ENCODE measurements around the gene MPZL2. TPM values are rescaled to one million over a fixed set of nuclear protein-coding genes. Genes with fewer than 3 reads are reported as not detected.

MPZL2 gene
- total and polyA plus RNA-seq, 8 donors: 6.0 to 20.7 (median 13.8) TPM

DNA sequence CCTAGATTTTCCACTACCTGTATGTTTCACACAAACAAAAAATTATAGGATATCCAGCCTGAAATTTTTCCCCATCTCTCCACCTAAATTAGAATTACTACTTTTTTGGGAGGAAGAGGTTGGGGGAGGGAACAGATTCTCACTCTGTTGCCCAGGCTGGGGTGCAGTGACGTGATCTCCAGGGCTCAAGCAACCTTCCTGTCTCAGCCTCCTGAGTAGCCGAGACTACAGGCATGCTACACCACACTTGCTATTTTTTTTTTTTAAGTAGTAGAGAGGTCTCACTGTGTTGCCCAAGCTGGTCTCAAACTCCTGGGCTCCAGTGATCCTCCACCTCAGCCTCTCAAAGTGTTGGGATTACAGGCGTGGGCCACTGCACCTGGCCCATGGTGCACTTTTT lies 48.8 kb downstream of the MPZL2 start:
- no peaks in the 10 kb centered on the region for H3K9me3 ChIP-seq
- no peak overlapping the region for H3K4me3 ChIP-seq
- DNase-seq: no peak
- H3K36me3 ChIP-seq: no peaks in the 10 kb centered on the region
- H3K4me1 ChIP-seq: no peaks in the 10 kb centered on the region
- peak in 1 of 4 donors; percentile 31 for ATAC-seq
- no peaks in the 10 kb centered on the region for H3K27me3 ChIP-seq
- 79 to 89% methylated on average over 3 of the region's 3 CpGs for WGBS, 2 donors
- intact Hi-C loops (cut with DNase I): no loop called here
- no peak overlapping the region for H3K27ac ChIP-seq
- TF ChIP-seq, protein P1, sequence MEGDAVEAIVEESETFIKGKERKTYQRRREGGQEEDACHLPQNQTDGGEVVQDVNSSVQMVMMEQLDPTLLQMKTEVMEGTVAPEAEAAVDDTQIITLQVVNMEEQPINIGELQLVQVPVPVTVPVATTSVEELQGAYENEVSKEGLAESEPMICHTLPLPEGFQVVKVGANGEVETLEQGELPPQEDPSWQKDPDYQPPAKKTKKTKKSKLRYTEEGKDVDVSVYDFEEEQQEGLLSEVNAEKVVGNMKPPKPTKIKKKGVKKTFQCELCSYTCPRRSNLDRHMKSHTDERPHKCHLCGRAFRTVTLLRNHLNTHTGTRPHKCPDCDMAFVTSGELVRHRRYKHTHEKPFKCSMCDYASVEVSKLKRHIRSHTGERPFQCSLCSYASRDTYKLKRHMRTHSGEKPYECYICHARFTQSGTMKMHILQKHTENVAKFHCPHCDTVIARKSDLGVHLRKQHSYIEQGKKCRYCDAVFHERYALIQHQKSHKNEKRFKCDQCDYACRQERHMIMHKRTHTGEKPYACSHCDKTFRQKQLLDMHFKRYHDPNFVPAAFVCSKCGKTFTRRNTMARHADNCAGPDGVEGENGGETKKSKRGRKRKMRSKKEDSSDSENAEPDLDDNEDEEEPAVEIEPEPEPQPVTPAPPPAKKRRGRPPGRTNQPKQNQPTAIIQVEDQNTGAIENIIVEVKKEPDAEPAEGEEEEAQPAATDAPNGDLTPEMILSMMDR (IDR thresholded peaks at IDR 0.05): no peak
- no peak for FAIRE-seq

DNA sequence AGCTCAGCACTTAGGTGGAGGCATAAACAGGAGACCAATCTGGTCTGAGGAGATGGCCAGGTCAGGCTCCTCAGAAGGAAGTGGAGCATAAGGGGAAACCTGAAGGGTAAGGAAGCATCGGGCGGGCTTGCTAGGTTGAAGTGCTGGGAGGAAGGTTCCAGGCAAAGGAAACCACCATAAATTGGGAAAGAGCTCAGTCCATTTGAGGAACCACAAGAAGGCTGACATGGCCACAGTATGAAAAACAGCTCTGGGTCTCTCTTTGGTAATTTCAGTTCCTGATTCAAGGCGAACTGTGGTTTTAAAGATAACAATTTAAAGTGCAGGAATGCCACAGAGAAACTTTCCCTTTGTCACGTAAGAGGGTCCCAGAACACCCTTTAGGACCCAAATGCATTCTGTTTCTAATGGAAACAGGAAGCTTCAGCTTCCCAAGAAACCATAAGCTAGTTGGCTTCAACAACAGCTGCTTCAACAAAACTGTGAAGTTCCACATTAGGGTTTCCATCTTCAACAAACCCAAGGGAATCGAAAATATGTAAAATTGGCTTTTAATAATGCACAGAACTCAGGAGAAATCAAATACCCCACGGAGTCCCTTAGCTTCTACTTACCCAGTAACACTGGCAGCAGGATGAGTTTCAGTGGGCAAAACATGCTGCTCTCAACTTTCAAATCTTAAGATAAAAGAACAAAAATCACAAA lies 49.7 kb downstream of the MPZL2 start:
- WGBS, 2 donors: 71 to 79% methylated on average over 6 of the region's 6 CpGs
- TF ChIP-seq, protein P1 (IDR thresholded peaks at IDR 0.05): no peak
- ATAC-seq (peak in 2 of 4 donors; percentile 67 to 68), DNase-seq (peak in 1 of 6 donors; percentile 31), FAIRE-seq (no peak)
- H3K36me3 ChIP-seq: no peaks in the 10 kb centered on the region
- H3K27me3 ChIP-seq: no peaks in the 10 kb centered on the region
- no peak overlapping the region for H3K4me3 ChIP-seq
- intact Hi-C loops (cut with DNase I): no loop called here
- H3K4me1 ChIP-seq: no peaks in the 10 kb centered on the region
- no peaks in the 10 kb centered on the region for H3K9me3 ChIP-seq
- no peak overlapping the region for H3K27ac ChIP-seq

DNA sequence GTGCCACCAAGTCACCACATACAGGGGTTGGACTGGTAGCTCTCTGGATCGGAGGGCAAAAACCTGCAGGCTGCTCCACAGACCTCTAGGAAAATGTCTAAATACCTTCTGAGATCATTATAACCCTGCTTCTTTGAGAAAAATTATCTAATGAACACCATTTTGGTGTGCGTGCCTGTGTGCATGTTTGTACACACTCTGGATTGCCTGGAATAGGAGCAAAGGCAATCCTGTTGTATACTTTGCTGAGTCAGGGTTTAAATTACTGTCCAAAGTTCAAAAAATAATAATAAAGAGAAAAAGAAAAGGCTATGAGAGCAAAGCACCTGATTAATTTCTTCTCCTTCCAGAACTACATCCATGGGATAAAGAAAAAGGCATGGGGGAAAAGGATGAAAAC lies 50.3 kb downstream of the MPZL2 start:
- H3K36me3 ChIP-seq: no peaks in the 10 kb centered on the region
- no peak overlapping the region for H3K4me3 ChIP-seq
- no peaks in the 10 kb centered on the region for H3K4me1 ChIP-seq
- no peaks in the 10 kb centered on the region for H3K27me3 ChIP-seq
- DNase-seq (no peak), FAIRE-seq (no peak), ATAC-seq (no peak)
- intact Hi-C loops (cut with DNase I): no loop called here
- no peaks in the 10 kb centered on the region for H3K9me3 ChIP-seq
- no peak overlapping the region for H3K27ac ChIP-seq
- TF ChIP-seq, protein P1 (IDR thresholded peaks at IDR 0.05): no peak
- WGBS, 2 donors: 74 to 77% methylated on average over 2 of the region's 2 CpGs

DNA sequence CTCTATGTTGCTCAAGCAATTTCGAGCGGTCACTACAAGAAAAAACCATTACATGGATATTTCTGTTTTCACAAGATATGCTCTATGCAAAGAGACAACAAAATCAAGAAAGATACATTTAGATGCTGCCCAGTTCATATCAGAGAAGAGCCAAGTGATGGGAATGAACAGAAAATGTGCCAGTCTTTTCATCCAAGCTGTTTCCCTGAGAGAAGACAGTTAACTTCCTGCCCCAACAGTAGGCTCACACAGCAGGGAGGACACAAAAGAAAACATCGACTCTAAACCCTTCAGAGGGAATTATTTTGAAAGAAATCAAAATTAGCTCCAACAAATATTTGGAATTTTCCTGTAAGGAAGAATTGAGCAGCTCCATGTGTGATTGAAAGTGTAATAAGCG lies 50.9 kb downstream of the MPZL2 start:
- no peaks in the 10 kb centered on the region for H3K4me1 ChIP-seq
- ATAC-seq (no peak), FAIRE-seq (no peak), DNase-seq (no peak)
- 76 to 82% methylated on average over 4 of the region's 4 CpGs for WGBS, 2 donors
- TF ChIP-seq, protein P1 (IDR thresholded peaks at IDR 0.05): no peak
- intact Hi-C loops (cut with DNase I): no loop called here
- H3K36me3 ChIP-seq: no peaks in the 10 kb centered on the region
- H3K27ac ChIP-seq: no peak overlapping the region
- H3K4me3 ChIP-seq: no peak overlapping the region
- no peaks in the 10 kb centered on the region for H3K9me3 ChIP-seq
- no peaks in the 10 kb centered on the region for H3K27me3 ChIP-seq

DNA sequence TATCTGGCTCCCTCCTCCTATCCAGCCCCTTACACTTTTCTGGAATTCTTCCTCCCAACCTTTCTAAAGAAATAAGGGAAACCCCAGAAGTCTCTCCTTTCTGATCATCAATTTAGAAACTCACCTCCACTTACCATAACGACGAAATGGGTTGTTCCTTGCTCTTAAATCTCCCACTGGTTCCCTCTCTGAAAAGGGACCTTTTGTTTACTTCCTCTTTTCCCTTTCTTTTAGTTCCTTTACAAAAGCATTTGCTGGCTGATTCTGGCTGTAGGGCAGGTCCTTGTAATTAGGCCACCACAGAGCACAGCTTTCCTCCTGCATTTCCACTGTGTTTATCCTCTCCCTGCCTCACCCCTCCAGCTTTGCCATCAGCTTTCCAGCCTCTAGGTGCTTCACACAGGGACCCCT lies 51.3 kb downstream of the MPZL2 start:
- Histone ChIP-seq H3K27ac (no peak overlapping the region), H3K36me3 (no peaks in the 10 kb centered on the region), H3K9me3 (no peaks in the 10 kb centered on the region), H3K4me1 (no peaks in the 10 kb centered on the region), H3K27me3 (no peaks in the 10 kb centered on the region), H3K4me3 (no peak overlapping the region)
- ATAC-seq (peak in 1 of 4 donors; percentile 26), DNase-seq (no peak), FAIRE-seq (no peak)
- WGBS, 2 donors: 63 to 71% methylated on average over 2 of the region's 2 CpGs
- TF ChIP-seq, protein P1 (IDR thresholded peaks at IDR 0.05): no peak
- intact Hi-C loops (cut with DNase I): no loop called here

Data from pancreas (tissue), 10 donors.